Activated T-helper 17 cell treated with anti-CD3 and anti-CD28 coated beads, Interleukin-2, amount 50 U/mL, for 72 hours (primary cell): Measurements from ENCODE around the gene RNF208. TPM values are rescaled to one million over a fixed set of nuclear protein-coding genes. Genes with fewer than 3 reads are reported as not detected.
A peak's percentile ranks its signal among the peaks of the same experiment; 100 is the strongest.

Source experiments
- ATAC-seq: fragments of 150-1000 bp; cut with Tn5 transposase; replicated peaks from 2 replicates; pipeline ENCODE4 v1.10.0; 2021; ENCODE audit warnings: mild to moderate bottlenecking, moderate library complexity
- H3K27ac Mint-ChIP-seq: one replicate; pipeline ENCODE4 v1.8.0; 2022; ENCODE audit warnings: mixed read lengths
- H3K27me3 Mint-ChIP-seq: one replicate; pipeline ENCODE4 v1.8.0; 2022; ENCODE audit warnings: mixed read lengths
- H3K36me3 Mint-ChIP-seq: one replicate; pipeline ENCODE4 v1.8.0; 2022; ENCODE audit warnings: low read depth, mild to moderate bottlenecking, mixed read lengths
- H3K4me1 Mint-ChIP-seq: one replicate; pipeline ENCODE4 v1.8.0; 2022; ENCODE audit warnings: mixed read lengths
- H3K4me3 Mint-ChIP-seq: one replicate; pipeline ENCODE4 v1.8.0; 2022; ENCODE audit warnings: mild to moderate bottlenecking, mixed read lengths
- H3K9me3 Mint-ChIP-seq: one replicate; pipeline ENCODE4 v1.8.0; 2022; ENCODE audit warnings: mixed read lengths
- total RNA-seq, 2 donors: library from RNA; stranded (reverse); gene quantifications; one replicate each; pipeline ENCODE4 v1.2.3, GENCODE V29; 2022

The RNF208 gene
- total RNA-seq, 2 donors from 2014 or later = 3.5 to 7.4 TPM

GRCh38 chr9:137191691-137192447 lies 30.2 kb downstream of the RNF208 start:
- ATAC-seq = no peak
- Mint-ChIP-seq H3K27ac (no peak overlapping the region), H3K4me1 (peaks cover 4% of the 10 kb centered on the region), H3K36me3 (peaks cover 8% of the 10 kb centered on the region), H3K4me3 (no peak overlapping the region), H3K9me3 (no peaks in the 10 kb centered on the region), H3K27me3 (no peaks in the 10 kb centered on the region)

- Mint-ChIP-seq H3K27ac (peak overlapping the region; percentile 80), H3K27me3 (no peaks in the 10 kb centered on the region), H3K4me3 (peak overlapping the region; percentile 89), H3K4me1 (peaks cover 4% of the 10 kb centered on the region), H3K36me3 (peaks cover 8% of the 10 kb centered on the region), H3K9me3 (no peaks in the 10 kb centered on the region)
- no peak for ATAC-seq
Observed at GRCh38 chr9:137191245-137191644, 30.8 kb downstream of the RNF208 start.

- no peaks in the 10 kb centered on the region for H3K27me3 Mint-ChIP-seq
- peak overlapping the region; percentile 93 for H3K27ac Mint-ChIP-seq
- no peaks in the 10 kb centered on the region for H3K9me3 Mint-ChIP-seq
- H3K4me3 Mint-ChIP-seq = peak overlapping the region; percentile 89
- ATAC-seq = no peak
- peaks cover 8% of the 10 kb centered on the region for H3K36me3 Mint-ChIP-seq
- H3K4me1 Mint-ChIP-seq = peaks cover 4% of the 10 kb centered on the region
Observed at GRCh38 chr9:137190315-137190856, 31.7 kb downstream of the RNF208 start.

GRCh38 chr9:137189297-137190295 lies 32.4 kb downstream of the RNF208 start:
- Mint-ChIP-seq H3K4me3 (peak overlapping the region; percentile 89), H3K27me3 (no peaks in the 10 kb centered on the region)
- ATAC-seq = no peak

GRCh38 chr9:137188490-137189296 lies 33.3 kb downstream of the RNF208 start, which contains the start of the genes ANAPC2 and SSNA1:
Gene ANAPC2 (minus strand): TSS chr9:137188560. CDS start chr9:137188532, 28 bp downstream.
Gene SSNA1 (plus strand): TSS chr9:137188676. CDS start chr9:137188727, 51 bp downstream.
- H3K4me3 Mint-ChIP-seq = peak within 1 kb of the TSS; percentile 89
- no peaks in the 10 kb centered on the region for H3K9me3 Mint-ChIP-seq
- peaks cover 17% of the 10 kb centered on the region for H3K36me3 Mint-ChIP-seq
- no peaks in the 10 kb centered on the region for H3K27me3 Mint-ChIP-seq
- H3K4me1 Mint-ChIP-seq = peaks cover 4% of the 10 kb centered on the region
- peak within 1 kb of the TSS; percentile 93 for H3K27ac Mint-ChIP-seq
- ATAC-seq = peak; percentile 89

More at GRCh38 chr9:137189297-137190295, 32.4 kb downstream of the RNF208 start:
- H3K27ac Mint-ChIP-seq = peak overlapping the region; percentile 93
- peaks cover 4% of the 10 kb centered on the region for H3K4me1 Mint-ChIP-seq
- peaks cover 8% of the 10 kb centered on the region for H3K36me3 Mint-ChIP-seq
- no peaks in the 10 kb centered on the region for H3K9me3 Mint-ChIP-seq

GRCh38 chr9:137188086-137188489 lies 34.0 kb downstream of the RNF208 start:
- Mint-ChIP-seq H3K9me3 (no peaks in the 10 kb centered on the region), H3K27me3 (no peaks in the 10 kb centered on the region), H3K36me3 (peaks cover 24% of the 10 kb centered on the region), H3K27ac (peak overlapping the region; percentile 93), H3K4me1 (peaks cover 4% of the 10 kb centered on the region), H3K4me3 (peak overlapping the region; percentile 89)
- ATAC-seq = peak; percentile 10

GRCh38 chr9:137187386-137187785 lies 34.7 kb downstream of the RNF208 start:
- no peak for ATAC-seq
- Mint-ChIP-seq H3K9me3 (no peaks in the 10 kb centered on the region), H3K4me1 (peaks cover 4% of the 10 kb centered on the region), H3K27ac (peak overlapping the region; percentile 93), H3K36me3 (peaks cover 30% of the 10 kb centered on the region), H3K27me3 (no peaks in the 10 kb centered on the region), H3K4me3 (peak overlapping the region; percentile 89)

GRCh38 chr9:137186385-137186784 lies 35.7 kb downstream of the RNF208 start:
- Mint-ChIP-seq H3K4me1 (peaks cover 4% of the 10 kb centered on the region), H3K27ac (no peak overlapping the region), H3K4me3 (peak overlapping the region; percentile 89), H3K9me3 (no peaks in the 10 kb centered on the region), H3K36me3 (peaks cover 37% of the 10 kb centered on the region), H3K27me3 (no peaks in the 10 kb centered on the region)
- no peak for ATAC-seq

- peaks cover 36% of the 10 kb centered on the region for H3K36me3 Mint-ChIP-seq
- no peak overlapping the region for H3K27ac Mint-ChIP-seq
- no peaks in the 10 kb centered on the region for H3K27me3 Mint-ChIP-seq
- no peak for ATAC-seq
- H3K4me3 Mint-ChIP-seq = no peak overlapping the region
- no peaks in the 10 kb centered on the region for H3K9me3 Mint-ChIP-seq
- peaks cover 4% of the 10 kb centered on the region for H3K4me1 Mint-ChIP-seq
Observed at GRCh38 chr9:137185921-137186320, 36.1 kb downstream of the RNF208 start.

- no peak for ATAC-seq
- H3K4me1 Mint-ChIP-seq = peaks cover 4% of the 10 kb centered on the region
- no peak overlapping the region for H3K27ac Mint-ChIP-seq
- peaks cover 31% of the 10 kb centered on the region for H3K36me3 Mint-ChIP-seq
- H3K4me3 Mint-ChIP-seq = no peak overlapping the region
- H3K9me3 Mint-ChIP-seq = no peaks in the 10 kb centered on the region
- no peaks in the 10 kb centered on the region for H3K27me3 Mint-ChIP-seq
Observed at GRCh38 chr9:137184881-137185660, 37.0 kb downstream of the RNF208 start.

GRCh38 chr9:137183980-137184595 lies 38.0 kb downstream of the RNF208 start:
- H3K27ac Mint-ChIP-seq = no peak overlapping the region
- H3K4me1 Mint-ChIP-seq = peaks cover 4% of the 10 kb centered on the region
- H3K9me3 Mint-ChIP-seq = no peaks in the 10 kb centered on the region
- ATAC-seq = no peak
- peaks cover 31% of the 10 kb centered on the region for H3K36me3 Mint-ChIP-seq
- no peaks in the 10 kb centered on the region for H3K27me3 Mint-ChIP-seq
- no peak overlapping the region for H3K4me3 Mint-ChIP-seq

GRCh38 chr9:137182836-137183235 lies 39.2 kb downstream of the RNF208 start:
- Mint-ChIP-seq H3K27me3 (no peaks in the 10 kb centered on the region), H3K4me3 (no peak overlapping the region), H3K27ac (no peak overlapping the region), H3K36me3 (peaks cover 31% of the 10 kb centered on the region), H3K4me1 (peaks cover 4% of the 10 kb centered on the region), H3K9me3 (no peaks in the 10 kb centered on the region)
- no peak for ATAC-seq

- H3K4me1 Mint-ChIP-seq = no peaks in the 10 kb centered on the region
- ATAC-seq = no peak
- no peak overlapping the region for H3K27ac Mint-ChIP-seq
- H3K4me3 Mint-ChIP-seq = no peak overlapping the region
- H3K27me3 Mint-ChIP-seq = no peaks in the 10 kb centered on the region
- peaks cover 31% of the 10 kb centered on the region for H3K36me3 Mint-ChIP-seq
- no peaks in the 10 kb centered on the region for H3K9me3 Mint-ChIP-seq
Observed at GRCh38 chr9:137181680-137182079, 40.4 kb downstream of the RNF208 start.
